T47D (cell line): ENCODE results near the gene TFIP11.

Source experiments
- DNase-seq, 2 experiments: peaks; one replicate each; pipeline versions ENCODE4 v3.0.0 to v3.0.0-alpha.2; 2011 to 2012; ENCODE audit warnings: low read depth in 1 of 2, low spot score in 1 of 2
- JUND ChIP-seq: IDR thresholded peaks from 2 replicates; pipeline ENCODE4 v1.6.1; 2012; ENCODE audit warnings: low read depth
- in situ Hi-C: cut with HindIII; loops from 2 replicates; pipeline ENCODE4 v1.10.0; 2016; ENCODE audit warnings: low sequenced_read_pairs, low pct_unique_long_range_greater_than_20kb

Gene TFIP11

GRCh38 chr22:26486394-26486793 lies 25.9 kb downstream of the TFIP11 start:
- no peak for TF ChIP-seq JUND
- DNase-seq, result no peak
- in situ Hi-C loops, result no loop called here

- no peak for TF ChIP-seq JUND
- in situ Hi-C loops, result no loop called here
These were observed 26.4 kb downstream of the TFIP11 start for GRCh38 chr22:26485806-26486390.

DNA sequence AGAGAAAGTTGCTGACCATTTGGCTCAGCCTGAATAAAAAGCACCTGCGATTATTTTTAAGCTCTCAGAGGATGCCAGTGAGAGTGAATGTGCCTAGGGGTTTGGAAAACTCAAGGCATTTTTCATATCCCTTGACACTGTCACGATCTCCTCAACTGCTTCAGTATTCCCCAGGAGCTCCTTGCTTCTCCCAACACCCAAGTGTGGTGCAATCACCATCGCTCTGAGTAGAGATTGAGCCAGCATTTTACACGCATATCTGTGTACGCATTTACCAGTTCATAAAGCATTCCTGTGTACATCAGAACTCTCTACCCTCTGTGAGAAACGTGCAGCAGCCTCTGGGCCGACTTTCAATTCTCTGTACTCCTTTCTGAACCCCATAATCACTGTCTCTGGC lies 27.3 kb downstream of the TFIP11 start:
- in situ Hi-C loops, result no loop called here
- TF ChIP-seq JUND, result no peak
- no peak for DNase-seq

More at GRCh38 chr22:26485806-26486390, 26.4 kb downstream of the TFIP11 start:
- DNase-seq, result no peak

GRCh38 chr22:26484360-26484706 lies 27.9 kb downstream of the TFIP11 start:
- DNase-seq, result no peak
- no peak for TF ChIP-seq JUND
- in situ Hi-C loops, result no loop called here

DNA sequence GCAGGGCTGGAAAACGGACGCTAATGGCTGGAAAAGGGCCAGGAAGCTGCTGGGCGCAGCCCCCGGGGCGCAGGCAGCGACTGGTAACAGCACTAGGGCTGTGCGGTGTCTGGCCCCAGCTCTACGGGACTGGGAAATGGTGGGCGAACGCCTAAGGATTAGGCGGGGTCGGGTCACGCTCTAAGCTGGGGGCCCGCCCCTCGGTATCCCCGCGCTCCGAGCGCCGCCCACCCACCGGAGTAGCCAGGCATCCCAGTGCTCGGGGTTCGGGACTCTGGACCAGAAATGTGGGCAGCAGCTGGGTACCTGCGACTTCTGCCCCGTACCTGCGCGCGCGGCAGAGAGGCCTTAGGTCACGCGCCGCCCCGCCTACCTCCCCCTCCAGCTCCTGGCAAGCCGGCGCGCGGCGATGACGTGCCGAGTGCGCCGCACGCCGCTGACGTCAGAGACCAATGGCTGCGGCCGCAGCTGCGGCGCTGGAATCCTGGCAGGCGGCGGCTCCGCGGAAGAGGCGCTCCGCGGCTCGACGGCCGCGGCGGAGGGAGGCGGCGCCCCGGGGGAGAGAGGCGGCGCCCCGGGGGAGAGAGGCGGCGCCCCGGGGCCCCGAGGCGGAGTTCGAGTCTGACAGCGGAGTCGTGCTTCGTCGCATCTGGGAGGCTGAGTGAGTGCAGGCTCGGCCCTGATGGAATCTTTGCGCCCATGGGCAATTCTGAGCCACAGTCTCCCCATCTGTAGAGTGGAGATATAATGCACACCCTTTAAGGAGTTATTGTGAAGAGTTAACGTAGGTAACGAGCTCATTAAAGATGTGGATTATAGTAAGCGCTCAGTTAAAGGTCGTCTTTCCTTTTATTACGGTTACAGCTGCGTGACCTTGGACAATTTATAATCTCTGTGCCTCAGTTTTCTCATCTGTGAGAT lies 28.6 kb downstream of the TFIP11 start, which contains the start of the genes HPS4 and SRRD:
Gene HPS4, minus strand, starts transcription at position 345 of the 921 bp plus-strand sequence. CDS start 2,021 bp downstream, outside the sequence.
Gene SRRD, plus strand, starts transcription at position 439 of the 921 bp plus-strand sequence. Its CDS starts 14 bp downstream, at position 453.
- DNase-seq, result peak; percentile 73 to 89
- in situ Hi-C loops, result no loop called here
- TF ChIP-seq JUND, result no peak

- no peak for DNase-seq
- TF ChIP-seq JUND, result no peak
- in situ Hi-C loops, result no loop called here
These were observed 29.2 kb downstream of the TFIP11 start for GRCh38 chr22:26483043-26483438.

GRCh38 chr22:26482161-26482560 lies 30.1 kb downstream of the TFIP11 start:
- in situ Hi-C loops, result no loop called here
- no peak for TF ChIP-seq JUND

GRCh38 chr22:26481694-26482093 lies 30.6 kb downstream of the TFIP11 start:
- no peak for DNase-seq
- TF ChIP-seq JUND, result no peak
- in situ Hi-C loops, result no loop called here

More at GRCh38 chr22:26482161-26482560, 30.1 kb downstream of the TFIP11 start:
- DNase-seq, result no peak

- DNase-seq, result no peak
- in situ Hi-C loops, result no loop called here
- no peak for TF ChIP-seq JUND
These were observed 31.1 kb downstream of the TFIP11 start for GRCh38 chr22:26481112-26481693.

DNA sequence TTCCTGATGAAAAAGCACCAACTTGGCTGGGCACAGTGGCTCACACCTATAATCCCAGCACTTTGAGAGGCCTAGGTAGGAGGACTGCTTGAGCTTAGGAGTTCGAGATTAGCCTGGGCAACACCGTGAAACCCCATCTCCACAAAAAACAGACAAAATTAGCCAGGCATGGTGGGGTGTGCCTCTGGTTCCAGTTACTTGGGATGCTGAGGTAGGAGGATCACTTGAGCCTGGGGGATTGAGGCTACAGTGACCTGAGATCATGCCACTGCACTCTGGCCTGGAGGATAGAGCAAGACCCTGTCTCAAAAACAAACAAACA lies 31.7 kb downstream of the TFIP11 start:
- DNase-seq, result no peak
- no peak for TF ChIP-seq JUND
- in situ Hi-C loops, result no loop called here

DNA sequence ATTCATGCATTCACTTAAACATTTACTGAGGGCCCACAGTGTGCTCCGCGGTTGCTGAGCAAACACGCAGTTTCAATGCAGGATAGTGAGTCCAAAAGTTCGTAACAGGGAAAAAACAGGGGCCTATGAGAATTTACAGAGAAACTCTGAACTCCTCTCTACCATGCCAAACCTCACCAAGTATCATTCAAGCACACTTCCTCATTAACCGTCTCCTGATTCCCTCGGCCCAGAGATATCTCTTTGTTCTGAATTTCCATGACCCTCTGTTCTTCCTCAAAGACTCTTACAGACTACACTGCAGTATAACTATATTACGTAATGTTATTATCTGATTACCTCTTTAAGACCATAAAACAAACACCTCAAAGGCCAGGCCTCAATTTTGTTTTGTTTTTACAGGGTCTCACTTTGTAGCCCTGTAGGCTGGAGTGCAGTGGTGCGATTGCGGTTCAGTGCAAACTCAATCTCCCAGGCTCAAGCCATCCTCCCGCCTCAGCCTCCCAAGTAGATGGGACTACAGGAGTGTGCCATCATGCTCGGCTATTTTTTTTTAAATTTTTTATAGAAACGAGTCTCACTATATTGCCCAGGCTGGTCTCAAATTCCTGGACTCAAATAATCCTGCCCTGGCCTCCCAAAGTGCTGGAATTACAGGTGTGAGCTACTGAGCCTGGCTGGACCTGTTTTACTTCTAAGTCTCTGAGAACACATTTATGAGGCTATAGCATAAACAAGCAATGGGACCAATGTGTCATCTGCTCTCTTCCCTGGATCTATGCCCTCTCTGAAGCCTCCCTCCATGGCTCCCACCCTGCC lies 32.3 kb downstream of the TFIP11 start:
- in situ Hi-C loops, result no loop called here
- peak in 1 of 2 experiments; percentile 14 for DNase-seq

More for the DNA sequence above, 32.3 kb downstream of the TFIP11 start:
- no peak for TF ChIP-seq JUND
